DMS153 treated with DMSO at 0.1 percent for 48 hours (cell line): Measurements from ENCODE around the gene PLRG1.

ENCODE experiments used
- DNase-seq: peaks from one replicate; lab custom pipeline; 2025; ENCODE audit not compliant: unreplicated experiment; lab: John Stamatoyannopoulos, UW

Gene PLRG1

GRCh38 chr4:154521607-154522006 is 28.6 kb downstream of the PLRG1 start:
- DNase-seq, result no peak

- DNase-seq, result no peak
Measured at GRCh38 chr4:154519214-154519613, 31.0 kb downstream of the PLRG1 start.

- no peak for DNase-seq
Measured at GRCh38 chr4:154517591-154517990, 32.6 kb downstream of the PLRG1 start.

- DNase-seq, result no peak
Measured at GRCh38 chr4:154516318-154517029, 33.7 kb downstream of the PLRG1 start.

GRCh38 chr4:154511981-154512380 is 38.2 kb downstream of the PLRG1 start:
- no peak for DNase-seq

GRCh38 chr4:154511548-154511947 is 38.7 kb downstream of the PLRG1 start:
- no peak for DNase-seq

- DNase-seq, result no peak
Measured at GRCh38 chr4:154507156-154507555, 43.0 kb downstream of the PLRG1 start.

- peak; percentile 1 for DNase-seq
Measured at GRCh38 chr4:154506253-154506652, 43.9 kb downstream of the PLRG1 start.

GRCh38 chr4:154503598-154503997 is 46.6 kb downstream of the PLRG1 start:
- no peak for DNase-seq

- DNase-seq, result no peak
Measured at GRCh38 chr4:154502111-154502510, 48.1 kb downstream of the PLRG1 start.

- DNase-seq, result no peak
Measured at GRCh38 chr4:154497889-154498288, 52.3 kb downstream of the PLRG1 start.

GRCh38 chr4:154495867-154496266 is 54.3 kb downstream of the PLRG1 start:
- DNase-seq, result no peak

GRCh38 chr4:154492288-154492687 is 57.9 kb downstream of the PLRG1 start:
- DNase-seq, result no peak

GRCh38 chr4:154491341-154492271 is 58.6 kb downstream of the PLRG1 start, which contains the start of gene DCHS2:
Gene DCHS2, minus strand, starts transcription at chr4:154491799. Its CDS starts 444 bp downstream, at chr4:154491355.
- peak; percentile 5 for DNase-seq

- no peak for DNase-seq
Measured at GRCh38 chr4:154490583-154491340, 59.4 kb downstream of the PLRG1 start.

- DNase-seq, result no peak
Measured at GRCh38 chr4:154490234-154490582, 60.0 kb downstream of the PLRG1 start.

GRCh38 chr4:154489558-154490233 is 60.5 kb downstream of the PLRG1 start:
- DNase-seq, result no peak

- DNase-seq, result no peak
Measured at GRCh38 chr4:154487145-154487544, 63.1 kb downstream of the PLRG1 start.

- no peak for DNase-seq
Measured at GRCh38 chr4:154485127-154485773, 65.0 kb downstream of the PLRG1 start.
